Activated CD4-positive, CD25-positive, alpha-beta regulatory T cell treated with anti-CD3 and anti-CD28 coated beads, Interleukin-2, amount 50 U/mL, for 24 hours (primary cell): ENCODE data around the gene MDM2.
A peak's percentile ranks its signal among the peaks of the same experiment; 100 is the strongest.
"Not testable (repeated sequence)": the region's sequence is repeated elsewhere in the genome, so short reads cannot be mapped to it uniquely, and the experiment has no call there.

Source experiments
- ATAC-seq, 2 donors: fragments of 150-1000 bp; cut with Tn5 transposase; one replicate each; pipeline ENCODE4 v1.10.0; 2021; ENCODE audit warnings: mild to moderate bottlenecking in 1 of 2, moderate library complexity in 1 of 2

MDM2 gene

DNA sequence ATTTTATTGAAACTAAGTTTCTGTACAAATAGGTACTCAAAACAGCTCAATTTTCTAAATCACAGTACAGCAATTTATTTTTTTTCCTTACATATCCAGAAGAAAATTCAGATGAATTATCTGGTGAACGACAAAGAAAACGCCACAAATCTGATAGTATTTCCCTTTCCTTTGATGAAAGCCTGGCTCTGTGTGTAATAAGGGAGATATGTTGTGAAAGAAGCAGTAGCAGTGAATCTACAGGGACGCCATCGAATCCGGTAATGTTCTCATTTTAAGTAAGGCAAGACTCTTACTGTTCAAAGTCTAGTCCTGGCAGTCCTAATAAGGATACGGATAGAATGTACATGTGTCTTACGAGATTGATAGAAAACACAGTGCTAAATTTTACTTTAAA is 20.7 kb downstream of the MDM2 start:
- no peak for ATAC-seq

DNA sequence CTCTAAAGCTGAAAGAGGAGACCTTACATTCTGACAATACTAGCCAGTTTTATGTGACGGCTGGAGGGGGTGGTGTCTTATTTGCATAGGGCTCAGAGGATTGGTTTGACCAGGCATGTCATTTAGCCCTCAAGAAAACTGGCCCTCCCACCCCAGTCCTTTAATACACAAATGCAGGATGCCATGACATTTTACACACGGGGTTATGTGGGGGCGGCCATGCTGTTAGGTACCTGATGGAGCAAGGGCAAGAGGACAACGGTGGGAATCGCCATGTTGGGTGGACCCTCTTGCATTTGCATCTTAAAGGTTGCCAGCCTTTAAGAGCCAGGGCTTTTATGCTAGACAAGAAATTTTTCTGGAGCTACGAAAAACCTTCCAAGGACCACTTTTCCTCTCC is 23.3 kb downstream of the MDM2 start:
- no peak for ATAC-seq

DNA sequence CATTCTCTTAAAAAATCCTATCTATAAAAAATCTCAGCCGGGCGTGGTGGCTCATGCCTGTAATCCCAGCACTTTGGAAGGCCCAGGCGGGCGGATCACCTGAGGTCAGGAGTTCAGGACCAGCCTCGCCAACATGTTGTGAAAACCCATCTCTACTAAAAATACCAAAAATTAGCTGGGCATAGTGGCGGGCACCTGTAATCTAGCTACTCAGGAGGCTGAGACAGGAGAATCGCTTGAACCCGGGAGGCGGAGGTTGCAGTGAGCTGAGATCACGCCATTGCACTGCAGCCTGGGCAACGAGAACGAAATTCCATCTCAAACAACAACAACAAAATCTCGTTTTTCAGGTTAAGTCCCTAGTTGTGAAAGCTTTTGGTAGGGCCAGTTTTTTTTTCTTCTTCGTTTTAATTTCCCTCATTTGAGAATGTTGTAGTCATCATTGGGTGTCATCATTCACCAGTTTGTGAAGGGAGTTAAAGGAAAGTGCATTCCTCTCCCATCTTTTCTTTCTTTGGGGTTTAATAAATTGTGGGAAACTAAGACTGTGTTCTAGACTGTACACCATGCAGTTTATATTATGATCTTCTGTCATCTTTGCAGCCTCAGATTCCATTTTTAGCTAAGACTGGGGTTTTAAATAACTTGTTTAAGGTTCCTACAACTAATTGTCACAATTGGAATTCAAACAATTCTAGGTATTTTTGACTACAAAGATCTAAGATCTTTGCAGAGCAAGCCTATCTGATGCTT is 23.9 kb downstream of the MDM2 start:
- no peak for ATAC-seq

DNA sequence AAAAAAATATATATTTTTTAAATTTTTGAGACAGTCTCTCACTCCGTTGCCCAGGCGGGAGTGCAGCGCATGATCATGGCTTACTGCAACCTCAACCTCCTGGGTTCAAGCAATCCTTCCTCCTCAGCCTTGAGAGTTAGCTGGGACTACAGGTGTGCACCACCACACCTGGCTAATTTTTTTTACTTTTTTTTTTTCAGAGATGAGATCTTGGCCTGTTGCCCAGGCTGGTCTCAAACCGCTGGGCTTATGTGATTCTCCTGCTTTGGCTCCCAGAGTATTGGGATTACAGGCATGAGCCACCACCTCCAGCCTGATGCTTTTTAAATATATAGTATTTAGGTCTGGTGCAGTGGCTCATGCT is 24.5 kb downstream of the MDM2 start:
- no peak for ATAC-seq

DNA sequence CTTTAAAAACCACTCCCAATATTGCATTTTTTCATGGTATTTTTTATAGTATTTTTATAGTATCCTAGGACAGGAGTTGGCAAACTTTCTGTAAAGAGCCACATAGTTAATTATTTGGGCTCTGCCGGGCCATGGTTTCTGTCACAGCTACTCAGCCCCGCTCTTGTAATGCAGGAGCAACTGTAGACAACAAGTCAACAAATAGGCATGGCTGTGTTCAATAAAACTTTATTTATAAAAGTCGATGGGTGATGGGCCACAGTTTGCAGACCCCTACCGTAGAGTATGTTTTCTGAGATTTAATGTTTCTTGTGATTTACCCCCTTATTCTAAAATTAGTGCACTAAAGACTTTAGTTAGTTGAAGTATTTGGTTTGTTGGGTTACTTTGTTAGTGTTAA is 25.5 kb downstream of the MDM2 start:
- no peak for ATAC-seq

DNA sequence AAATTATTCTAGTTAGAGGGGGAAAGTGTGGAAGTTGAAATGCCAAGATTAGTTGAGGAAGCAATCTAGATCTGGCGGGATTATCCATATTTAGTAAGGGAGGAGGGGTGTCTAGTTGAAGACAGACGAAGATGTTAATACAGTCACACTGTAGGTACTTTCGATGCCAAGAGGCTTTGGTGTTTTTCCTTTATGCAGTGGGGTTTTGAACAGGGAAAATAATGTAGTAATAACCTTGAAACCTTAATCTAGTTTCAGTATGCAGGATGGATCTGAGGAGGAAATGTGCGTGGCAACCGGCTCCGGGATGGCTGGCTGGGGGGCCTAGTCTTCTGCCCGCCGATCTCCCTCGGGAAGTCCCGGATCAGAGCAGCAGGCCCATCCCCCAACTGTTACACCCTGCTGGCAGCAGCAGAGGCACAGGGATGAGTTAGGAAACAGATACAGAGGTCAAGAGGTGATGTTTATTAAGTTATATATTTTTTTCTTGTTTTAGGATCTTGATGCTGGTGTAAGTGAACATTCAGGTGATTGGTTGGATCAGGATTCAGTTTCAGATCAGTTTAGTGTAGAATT is 27.4 kb downstream of the MDM2 start:
- ATAC-seq, result no peak

DNA sequence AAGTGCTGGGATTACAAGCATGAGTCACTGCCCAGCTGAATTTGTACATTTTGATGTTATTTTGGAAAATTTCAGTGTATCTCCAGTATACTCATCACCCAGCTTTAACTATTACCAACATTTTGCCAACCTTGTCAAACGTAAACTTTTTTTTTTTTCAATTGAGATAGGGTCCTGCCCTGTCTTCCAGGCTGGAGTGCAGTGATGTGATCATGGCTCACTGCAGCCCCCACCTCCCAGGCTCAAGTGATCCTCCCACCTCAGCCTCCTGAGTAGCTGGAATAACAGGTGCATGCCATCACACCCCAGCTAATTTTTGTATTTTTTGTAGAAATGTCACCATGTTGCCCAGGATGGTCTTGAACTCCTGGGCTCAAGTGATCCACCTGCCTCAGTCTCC is 29.2 kb downstream of the MDM2 start:
- ATAC-seq, result no peak

DNA sequence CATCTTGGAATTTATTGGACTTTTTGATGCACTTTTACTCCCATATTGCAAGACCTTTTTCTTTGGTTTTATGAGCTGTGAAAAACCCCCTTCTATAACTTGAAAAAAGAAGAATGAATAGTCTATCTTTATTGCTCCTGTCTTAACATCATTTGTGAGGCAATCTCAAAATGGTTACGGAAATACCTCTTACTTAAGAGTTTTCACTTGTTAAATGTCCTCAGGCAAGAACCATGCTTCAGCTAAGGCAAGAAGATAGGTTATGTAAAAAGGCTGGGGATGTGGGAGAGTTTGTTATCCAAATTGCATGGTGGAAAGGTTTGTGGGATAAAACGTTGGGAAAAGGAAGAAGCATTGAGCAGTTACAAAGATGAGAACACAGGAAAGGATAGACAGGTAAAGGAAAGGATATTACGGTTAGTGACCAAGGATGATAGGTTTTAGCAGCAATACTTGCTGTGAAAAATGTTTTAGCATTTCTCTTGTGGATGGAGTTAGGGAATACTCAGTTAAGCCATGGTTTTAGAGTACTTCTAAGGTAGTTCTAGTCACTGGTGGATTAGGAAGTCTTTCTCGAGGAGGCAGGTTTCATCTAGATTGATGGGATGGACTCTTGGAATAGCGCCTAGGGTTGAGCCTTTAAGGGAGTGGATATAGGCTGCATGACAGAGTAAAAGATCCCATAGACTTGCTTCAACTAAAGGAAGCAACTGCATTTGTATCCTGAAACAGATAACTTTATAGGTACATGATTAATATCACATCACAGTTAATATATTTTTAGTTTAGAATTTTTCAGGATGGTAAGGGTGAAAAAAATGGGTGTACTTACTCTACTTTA is 30.3 kb downstream of the MDM2 start:
- no peak for ATAC-seq

DNA sequence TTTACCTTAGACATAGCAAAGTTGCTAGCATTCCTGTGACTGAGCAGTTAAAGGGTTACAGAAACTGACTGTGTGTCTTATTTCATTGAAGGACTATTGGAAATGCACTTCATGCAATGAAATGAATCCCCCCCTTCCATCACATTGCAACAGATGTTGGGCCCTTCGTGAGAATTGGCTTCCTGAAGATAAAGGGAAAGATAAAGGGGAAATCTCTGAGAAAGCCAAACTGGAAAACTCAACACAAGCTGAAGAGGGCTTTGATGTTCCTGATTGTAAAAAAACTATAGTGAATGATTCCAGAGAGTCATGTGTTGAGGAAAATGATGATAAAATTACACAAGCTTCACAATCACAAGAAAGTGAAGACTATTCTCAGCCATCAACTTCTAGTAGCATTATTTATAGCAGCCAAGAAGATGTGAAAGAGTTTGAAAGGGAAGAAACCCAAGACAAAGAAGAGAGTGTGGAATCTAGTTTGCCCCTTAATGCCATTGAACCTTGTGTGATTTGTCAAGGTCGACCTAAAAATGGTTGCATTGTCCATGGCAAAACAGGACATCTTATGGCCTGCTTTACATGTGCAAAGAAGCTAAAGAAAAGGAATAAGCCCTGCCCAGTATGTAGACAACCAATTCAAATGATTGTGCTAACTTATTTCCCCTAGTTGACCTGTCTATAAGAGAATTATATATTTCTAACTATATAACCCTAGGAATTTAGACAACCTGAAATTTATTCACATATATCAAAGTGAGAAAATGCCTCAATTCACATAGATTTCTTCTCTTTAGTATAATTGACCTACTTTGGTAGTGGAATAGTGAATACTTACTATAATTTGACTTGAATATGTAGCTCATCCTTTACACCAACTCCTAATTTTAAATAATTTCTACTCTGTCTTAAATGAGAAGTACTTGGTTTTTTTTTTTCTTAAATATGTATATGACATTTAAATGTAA is 31.5 kb downstream of the MDM2 start:
- ATAC-seq, result no peak

DNA sequence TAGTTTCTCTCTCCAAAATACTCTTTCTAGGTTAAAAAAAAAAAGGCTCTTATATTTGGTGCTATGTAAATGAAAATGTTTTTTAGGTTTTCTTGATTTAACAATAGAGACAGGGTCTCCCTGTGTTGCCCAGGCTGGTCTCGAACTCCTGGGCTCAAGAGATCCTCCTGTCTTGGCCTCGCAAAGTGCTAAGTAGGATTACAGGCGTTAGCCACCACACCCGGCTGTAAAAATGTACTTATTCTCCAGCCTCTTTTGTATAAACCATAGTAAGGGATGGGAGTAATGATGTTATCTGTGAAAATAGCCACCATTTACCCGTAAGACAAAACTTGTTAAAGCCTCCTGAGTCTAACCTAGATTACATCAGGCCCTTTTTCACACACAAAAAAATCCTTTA is 33.2 kb downstream of the MDM2 start:
- not testable (repeated sequence) for ATAC-seq

DNA sequence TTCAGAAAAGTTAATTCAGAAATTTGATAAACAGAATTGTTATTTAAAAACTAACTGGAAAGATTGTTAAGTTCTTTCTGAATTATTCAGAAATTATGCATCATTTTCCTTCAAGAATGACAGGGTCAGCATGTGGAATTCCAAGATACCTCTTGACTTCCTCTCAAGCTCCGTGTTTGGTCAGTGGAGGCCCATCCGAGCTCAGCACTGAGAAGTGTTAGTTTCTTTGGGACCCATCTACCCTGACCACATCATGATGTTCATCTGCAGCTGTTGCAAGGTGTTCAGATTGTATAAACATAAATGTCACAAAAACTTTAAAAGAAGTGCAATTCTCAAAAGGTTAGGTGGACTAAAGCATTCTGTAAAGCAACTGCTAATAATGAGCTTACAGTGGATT is 33.7 kb downstream of the MDM2 start:
- ATAC-seq, result no peak

DNA sequence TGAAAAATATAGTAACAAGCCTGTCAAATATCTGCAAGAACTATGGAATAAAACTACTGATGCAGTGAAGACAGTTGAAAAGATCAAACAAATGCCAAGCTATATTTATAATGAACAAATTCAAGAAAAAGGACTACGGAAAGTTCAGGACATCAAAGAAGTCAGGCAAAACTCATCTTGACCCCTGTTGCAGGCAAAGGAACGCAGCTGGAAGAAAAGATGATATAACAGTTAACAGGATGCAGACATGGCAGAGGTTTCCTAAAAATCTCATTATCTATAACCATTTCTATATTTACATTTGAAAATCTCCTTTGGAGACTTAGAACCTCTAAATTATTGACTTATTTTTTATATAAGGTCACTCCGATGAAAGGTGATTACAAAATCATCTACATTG is 34.1 kb downstream of the MDM2 start:
- ATAC-seq, result no peak

DNA sequence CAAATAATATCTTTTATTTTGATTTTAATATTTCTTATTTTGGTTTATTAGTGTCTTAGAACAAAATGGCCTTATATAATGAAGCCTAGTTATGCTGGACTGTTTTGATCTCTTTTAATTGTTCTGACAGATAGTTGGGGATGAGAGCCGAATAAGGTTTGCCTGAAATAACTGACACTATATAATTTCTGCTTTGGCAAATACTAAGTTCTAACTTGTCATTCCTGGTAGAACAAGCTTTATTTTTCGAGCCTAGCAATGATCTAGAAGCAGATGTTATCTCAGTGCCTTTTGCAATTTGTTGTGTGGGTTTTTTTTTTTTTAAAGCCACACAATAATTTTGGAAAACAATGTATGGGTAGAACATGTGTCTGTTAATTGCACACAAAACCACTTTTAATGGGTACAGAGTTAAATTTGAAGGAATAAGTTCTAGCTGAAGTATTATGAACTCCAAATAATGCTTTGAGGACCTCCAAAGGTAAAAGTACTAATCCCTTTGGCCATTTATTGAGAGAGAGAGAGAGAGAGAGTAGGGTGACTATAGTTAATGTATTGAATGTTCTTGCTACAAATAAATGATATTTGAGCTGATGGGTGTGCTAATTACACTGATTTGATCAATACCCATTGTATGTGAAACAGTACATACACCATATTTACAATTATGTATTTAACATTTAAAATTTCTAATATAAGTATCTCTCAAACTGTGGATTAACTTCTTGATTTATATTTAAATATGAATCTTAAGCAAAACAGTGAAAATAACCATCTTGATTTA is 35.0 kb downstream of the MDM2 start:
- no peak for ATAC-seq

DNA sequence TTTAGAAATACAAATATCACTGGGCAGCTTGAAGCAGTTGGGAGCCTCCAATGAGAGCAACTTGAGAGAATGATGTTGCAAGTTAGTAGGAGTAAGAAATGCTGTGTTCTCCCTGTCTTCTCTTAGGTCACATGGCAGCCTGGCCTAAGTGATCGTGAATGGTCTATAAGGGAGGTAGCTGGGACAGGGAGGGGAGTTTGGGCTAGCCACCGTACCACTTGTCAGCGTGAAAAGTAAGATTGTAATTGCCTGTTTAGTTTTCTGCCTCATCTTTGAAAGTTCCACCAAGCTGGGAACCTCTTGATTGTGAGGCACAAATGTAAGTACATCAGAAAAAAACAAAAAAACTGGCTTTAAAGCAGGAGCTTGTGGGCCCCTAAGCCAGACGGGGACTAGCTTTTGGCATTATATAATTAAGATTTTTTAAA is 36.4 kb downstream of the MDM2 start:
- no peak for ATAC-seq

DNA sequence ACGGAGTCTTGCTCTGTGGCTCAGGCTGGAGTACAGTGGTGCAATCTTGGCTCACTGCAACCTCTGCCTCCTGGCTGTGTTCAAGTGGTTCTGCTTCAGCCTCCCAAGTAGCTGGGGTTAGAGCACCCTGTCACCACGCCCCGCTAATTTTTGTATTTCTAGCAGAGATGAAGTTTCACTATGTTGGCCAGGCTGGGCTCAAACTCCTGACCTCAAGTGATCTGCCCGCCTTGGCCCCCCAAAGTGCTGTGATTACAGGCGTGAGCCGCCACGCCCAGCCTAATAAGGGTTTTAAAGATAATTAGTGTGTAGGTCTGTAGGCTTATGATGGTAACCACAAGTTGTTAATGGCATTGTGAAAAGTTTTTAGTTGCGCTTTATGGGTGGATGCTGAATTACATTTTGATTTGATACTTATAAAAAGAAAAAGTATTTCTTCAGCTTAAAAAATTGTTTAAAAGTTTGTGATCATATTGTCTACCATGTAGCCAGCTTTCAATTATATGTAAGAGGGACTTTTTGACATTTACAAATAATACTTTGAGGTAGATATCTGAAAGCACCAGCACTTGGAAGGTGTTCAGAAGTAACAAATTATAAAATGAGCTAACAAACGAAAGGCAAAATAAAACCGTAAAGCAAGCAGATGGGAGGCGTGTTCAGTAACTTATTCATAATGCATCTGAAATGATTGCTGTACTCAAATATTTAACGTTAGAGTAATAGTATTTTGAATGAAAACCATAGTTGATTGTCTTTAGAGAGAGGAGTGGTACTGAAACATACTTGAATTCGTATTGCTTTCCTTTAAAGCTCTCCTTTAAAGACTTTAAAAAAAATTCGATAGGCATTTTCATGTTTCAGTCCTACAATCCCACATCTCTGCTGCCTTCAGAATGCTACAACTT is 37.1 kb downstream of the MDM2 start:
- ATAC-seq, result no peak

DNA sequence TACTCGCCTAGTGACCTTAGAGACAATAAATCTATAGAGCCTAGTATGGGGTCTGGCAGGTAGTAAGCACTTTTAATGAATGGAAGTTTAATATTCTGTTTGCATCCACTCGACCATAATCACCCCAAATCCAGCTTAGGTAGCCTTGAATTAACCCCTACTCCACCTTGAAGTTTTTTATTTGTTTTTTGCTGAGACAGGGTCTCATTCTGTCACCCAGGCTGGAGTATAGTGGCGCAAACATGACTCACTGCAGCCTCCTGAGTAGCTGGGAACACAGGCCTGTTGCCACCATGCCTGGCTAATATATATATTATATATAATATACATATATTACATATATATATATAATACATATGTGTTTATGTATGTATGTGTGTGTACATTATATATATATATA is 38.8 kb downstream of the MDM2 start:
- ATAC-seq, result no peak

DNA sequence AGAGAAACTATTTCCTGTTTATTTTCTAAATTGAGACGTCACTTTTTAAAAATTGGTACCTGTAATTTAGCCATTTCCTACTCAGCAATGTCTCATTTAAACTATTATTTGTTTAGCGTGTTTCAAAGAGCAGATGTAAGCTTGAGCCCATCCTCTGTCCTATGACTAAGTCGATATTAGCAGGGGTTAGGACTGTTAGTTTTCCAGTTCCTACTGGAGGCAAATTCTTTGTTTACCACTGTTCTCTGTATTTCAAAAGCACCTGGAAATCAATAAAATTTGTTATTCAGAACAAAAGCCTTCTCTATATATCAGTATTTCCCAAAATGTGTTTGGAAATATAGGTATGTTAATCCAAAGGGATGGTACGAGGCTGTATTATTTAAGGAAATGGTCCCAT is 42.4 kb downstream of the MDM2 start:
- ATAC-seq, result no peak

DNA sequence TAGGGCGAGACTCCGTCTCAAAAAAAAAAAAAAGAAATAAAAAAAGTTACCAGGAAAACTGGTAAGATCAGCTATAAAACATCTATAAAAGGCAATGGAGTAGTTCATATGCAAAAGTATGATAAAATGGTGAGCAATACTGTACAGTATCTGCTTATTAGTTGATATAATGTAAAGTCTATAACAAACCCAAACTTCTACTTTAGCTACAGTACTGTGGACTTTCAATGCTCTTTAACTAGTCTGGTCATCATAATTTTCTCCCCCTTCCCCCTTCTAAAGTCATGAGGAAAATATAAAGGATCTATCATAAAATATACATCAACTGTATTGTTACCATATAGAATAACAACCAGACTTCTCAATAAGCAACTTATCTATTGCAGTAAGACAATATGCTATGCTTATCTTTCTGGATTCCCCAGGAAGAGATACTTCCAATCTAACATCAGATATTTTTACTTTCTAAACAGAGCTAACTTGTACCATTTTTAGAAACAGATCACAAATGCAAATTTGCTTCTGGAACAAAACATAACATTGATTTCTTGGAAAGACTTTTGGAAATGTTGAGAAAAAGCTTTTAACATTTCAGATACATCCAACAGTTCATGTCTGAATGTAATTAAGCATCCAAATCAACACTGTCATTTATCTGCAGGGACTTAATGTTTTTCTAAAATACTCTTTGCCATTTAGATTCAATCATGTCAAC is 43.8 kb downstream of the MDM2 start:
- no peak for ATAC-seq

DNA sequence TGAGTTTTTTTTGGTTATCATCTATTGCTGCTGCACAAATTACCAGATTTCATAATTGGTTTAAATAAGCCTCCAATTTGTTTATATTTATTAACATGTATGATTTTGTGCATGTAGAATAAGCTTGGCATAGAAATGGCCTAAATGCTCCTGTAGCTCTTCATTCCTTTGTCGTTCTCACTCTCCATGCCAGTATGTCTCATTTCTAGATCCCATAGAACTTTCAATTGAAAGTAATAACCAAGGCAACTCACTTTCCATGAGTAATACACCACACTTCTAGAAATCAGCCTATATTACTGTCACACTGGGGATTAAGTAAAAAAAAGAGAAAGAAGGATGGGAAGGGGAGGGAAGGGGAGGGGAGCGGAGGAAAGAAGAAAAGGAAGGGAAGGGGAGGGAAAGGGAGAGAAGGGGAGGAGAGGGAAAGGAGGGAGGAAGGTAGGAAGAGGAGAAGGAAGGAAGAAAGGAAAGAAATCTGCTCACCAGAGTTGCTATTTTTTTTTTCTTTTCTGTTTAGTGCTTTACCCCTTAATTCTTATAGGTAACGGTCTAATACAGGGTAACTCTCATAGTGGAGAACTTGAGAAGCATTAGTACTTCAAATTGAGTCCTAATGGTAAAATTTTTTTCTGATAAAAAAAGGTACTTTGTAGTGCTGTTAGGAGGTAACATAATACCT is 45.6 kb downstream of the MDM2 start:
- ATAC-seq, result peak in 1 of 2 donors; percentile 41

DNA sequence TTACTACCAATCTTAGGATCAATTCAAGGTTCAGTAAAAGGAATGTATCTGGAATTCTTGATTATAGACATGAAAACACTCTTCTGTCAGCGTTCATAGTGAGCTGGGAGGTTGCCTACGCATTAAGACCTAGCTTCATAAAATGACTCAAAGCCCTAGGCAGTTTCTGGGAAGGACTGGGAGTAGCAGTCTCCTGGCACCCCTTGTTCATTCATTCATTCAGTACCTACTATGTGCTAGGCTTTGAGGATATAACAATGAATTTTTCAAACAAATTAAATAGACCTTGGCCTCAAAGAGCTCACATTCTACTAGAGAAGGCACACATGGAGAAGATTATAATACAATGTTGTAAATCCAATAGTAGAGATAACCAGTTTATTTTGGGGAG is 46.1 kb downstream of the MDM2 start:
- ATAC-seq, result no peak
